Tibial nerve (tissue), 4 donors: ENCODE results near the gene SCG2.

Source experiments
- EP300 ChIP-seq, 2 donors: sonication (generic); formaldehyde crosslinking; IDR thresholded peaks; one replicate each; pipeline ENCODE4 v1.6.1; 2017; ENCODE audit warnings: antibody characterized with exemption in 2 of 2, mild to moderate bottlenecking in 1 of 2
- POLR2A ChIP-seq, 2 donors: fragments of 450-650 bp; IDR thresholded peaks; one replicate each; pipeline ENCODE4 v1.6.1; 2017; ENCODE audit warnings: antibody characterized with exemption in 2 of 2, mild to moderate bottlenecking in 2 of 2, moderate library complexity in 2 of 2
- TF ChIP-seq, protein P1 (sequence below), 5 experiments: fragments of 200-600 bp in 3 of 5; fragments of 450-650 bp in 2 of 5; sonication (generic) in 3 of 5; IDR thresholded peaks; one replicate each; pipeline ENCODE4 v1.5.1; 2016 to 2019; ENCODE audit warnings: antibody characterized with exemption in 5 of 5, mild to moderate bottlenecking in 3 of 5, moderate library complexity in 2 of 5

DNA sequence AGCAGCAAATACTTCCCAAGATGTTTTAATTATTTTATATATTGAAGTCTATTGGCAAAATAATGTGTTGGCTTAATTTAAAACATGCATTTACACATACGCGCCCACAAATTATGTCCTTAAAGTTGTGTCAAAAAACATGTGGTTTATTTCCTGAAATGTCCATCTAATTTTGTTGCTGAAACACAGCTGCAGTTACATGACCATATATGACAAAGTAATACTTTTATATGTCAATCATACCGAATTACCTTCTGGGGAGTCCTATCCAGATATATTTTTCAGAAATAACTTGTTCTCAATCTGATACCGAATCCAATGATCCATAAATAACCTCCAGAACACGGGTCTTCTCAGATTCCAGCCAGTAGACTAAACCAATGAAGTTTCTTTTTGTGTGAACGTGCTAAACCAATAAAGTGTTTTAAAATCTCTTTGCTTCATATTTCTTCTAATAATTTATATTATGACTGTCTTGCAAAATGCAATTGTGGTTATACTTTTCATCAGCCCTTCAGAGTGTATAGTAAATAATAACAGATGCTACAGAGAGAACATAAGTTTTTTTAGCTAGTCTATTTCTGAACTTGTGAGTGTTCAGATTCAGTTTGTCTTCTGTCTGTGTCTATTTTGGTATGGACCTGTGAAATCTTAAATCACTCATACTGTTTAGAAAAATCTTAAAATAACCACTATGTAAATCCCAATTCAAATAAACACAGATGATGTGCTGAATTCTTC lies 2.4 kb downstream of the SCG2 start:
- TF ChIP-seq, protein P1, sequence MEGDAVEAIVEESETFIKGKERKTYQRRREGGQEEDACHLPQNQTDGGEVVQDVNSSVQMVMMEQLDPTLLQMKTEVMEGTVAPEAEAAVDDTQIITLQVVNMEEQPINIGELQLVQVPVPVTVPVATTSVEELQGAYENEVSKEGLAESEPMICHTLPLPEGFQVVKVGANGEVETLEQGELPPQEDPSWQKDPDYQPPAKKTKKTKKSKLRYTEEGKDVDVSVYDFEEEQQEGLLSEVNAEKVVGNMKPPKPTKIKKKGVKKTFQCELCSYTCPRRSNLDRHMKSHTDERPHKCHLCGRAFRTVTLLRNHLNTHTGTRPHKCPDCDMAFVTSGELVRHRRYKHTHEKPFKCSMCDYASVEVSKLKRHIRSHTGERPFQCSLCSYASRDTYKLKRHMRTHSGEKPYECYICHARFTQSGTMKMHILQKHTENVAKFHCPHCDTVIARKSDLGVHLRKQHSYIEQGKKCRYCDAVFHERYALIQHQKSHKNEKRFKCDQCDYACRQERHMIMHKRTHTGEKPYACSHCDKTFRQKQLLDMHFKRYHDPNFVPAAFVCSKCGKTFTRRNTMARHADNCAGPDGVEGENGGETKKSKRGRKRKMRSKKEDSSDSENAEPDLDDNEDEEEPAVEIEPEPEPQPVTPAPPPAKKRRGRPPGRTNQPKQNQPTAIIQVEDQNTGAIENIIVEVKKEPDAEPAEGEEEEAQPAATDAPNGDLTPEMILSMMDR (IDR thresholded peaks at IDR 0.05), result no peak
- TF ChIP-seq POLR2A (IDR thresholded peaks at IDR 0.05) (no peak), EP300 (IDR thresholded peaks at IDR 0.05) (no peak)
